ENCODE results near the gene SUPT5H.

The SUPT5H gene

DNA sequence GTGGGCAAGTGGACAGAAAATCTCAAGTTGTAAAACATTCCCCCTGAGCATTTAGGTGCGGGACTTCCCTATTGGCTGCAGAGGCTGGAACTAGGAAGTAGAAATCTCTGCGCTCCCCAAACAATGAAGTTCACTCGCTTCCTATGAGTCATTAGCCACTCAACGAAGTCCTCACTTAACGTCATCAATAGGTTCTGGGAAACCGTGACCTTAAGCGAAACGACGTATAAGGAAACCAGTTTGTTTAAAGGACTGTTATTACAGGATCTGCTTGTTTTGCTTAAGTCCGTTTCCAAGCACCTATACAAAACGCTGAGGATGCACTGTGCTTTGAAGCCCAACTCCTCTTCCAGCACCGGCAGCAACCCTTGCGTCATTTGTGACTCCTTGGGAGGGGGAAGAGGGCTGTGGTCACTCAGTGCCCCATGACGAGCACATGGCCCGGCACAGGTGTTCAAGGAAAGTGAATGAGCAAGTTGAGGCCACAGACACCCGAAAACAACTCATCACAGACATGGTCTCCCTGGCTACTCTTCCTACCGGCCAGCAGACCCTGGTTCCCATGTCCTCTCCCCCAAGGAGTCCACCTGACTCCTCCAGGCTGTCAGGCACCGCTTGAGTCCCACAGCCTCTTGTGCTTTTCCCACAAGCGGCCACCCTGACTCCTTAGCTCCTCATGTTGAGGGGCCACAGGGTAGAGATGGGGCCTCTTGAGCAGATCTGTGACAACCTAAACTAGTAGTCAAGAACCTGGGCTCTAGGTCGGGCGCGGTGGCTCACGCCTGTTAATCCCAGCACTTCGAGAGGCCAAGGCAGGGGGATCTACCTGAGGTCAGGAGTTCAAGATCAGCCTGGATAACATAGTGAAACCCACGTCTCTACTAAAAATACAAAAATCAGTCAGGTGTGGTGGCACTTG is 14.4 kb upstream of the SUPT5H start:
- TF ChIP-seq, protein P1, sequence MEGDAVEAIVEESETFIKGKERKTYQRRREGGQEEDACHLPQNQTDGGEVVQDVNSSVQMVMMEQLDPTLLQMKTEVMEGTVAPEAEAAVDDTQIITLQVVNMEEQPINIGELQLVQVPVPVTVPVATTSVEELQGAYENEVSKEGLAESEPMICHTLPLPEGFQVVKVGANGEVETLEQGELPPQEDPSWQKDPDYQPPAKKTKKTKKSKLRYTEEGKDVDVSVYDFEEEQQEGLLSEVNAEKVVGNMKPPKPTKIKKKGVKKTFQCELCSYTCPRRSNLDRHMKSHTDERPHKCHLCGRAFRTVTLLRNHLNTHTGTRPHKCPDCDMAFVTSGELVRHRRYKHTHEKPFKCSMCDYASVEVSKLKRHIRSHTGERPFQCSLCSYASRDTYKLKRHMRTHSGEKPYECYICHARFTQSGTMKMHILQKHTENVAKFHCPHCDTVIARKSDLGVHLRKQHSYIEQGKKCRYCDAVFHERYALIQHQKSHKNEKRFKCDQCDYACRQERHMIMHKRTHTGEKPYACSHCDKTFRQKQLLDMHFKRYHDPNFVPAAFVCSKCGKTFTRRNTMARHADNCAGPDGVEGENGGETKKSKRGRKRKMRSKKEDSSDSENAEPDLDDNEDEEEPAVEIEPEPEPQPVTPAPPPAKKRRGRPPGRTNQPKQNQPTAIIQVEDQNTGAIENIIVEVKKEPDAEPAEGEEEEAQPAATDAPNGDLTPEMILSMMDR (IDR thresholded peaks at IDR 0.05; ENCODE audit: extremely low read depth, missing control alignments) = no peak
- DNase-seq (ENCODE audit: low spot score) = peak; percentile 74

- no peak for DNase-seq (ENCODE audit: low spot score)
- TF ChIP-seq, protein P1 (IDR thresholded peaks at IDR 0.05; ENCODE audit: extremely low read depth, missing control alignments) = no peak
These were observed 12.7 kb upstream of the SUPT5H start for GRCh38 chr19:39432677-39433025.

DNA sequence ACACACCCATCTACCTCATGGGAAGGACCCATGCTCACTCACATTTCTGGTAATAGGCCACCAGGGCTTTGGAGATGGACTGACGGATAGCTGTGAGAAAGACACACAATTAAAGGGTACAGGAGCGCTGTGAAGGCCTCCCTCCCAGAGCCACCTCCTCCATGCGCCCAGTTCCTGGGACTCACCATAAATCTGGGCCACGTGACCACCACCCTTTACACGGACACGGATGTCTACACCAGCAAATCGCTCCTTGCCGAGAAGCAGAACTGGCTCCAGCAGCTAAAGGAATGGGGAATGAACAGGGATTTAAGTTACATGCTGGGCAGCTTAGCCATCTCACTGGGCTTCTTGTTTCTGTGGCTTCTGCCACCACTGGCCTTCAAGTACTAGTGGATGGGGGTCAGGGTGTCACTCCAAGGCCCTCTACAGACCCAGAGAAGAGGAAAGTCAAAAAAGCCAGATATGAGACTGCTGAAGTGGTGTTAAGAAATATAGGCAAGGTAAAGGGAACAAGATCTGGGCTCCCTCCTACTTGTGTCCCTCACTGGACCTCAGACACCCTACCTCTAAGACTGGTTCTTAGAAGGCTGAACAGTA is 11.8 kb upstream of the SUPT5H start:
- TF ChIP-seq, protein P1 (IDR thresholded peaks at IDR 0.05; ENCODE audit: extremely low read depth, missing control alignments) = no peak
- no peak for DNase-seq (ENCODE audit: low spot score)

DNA sequence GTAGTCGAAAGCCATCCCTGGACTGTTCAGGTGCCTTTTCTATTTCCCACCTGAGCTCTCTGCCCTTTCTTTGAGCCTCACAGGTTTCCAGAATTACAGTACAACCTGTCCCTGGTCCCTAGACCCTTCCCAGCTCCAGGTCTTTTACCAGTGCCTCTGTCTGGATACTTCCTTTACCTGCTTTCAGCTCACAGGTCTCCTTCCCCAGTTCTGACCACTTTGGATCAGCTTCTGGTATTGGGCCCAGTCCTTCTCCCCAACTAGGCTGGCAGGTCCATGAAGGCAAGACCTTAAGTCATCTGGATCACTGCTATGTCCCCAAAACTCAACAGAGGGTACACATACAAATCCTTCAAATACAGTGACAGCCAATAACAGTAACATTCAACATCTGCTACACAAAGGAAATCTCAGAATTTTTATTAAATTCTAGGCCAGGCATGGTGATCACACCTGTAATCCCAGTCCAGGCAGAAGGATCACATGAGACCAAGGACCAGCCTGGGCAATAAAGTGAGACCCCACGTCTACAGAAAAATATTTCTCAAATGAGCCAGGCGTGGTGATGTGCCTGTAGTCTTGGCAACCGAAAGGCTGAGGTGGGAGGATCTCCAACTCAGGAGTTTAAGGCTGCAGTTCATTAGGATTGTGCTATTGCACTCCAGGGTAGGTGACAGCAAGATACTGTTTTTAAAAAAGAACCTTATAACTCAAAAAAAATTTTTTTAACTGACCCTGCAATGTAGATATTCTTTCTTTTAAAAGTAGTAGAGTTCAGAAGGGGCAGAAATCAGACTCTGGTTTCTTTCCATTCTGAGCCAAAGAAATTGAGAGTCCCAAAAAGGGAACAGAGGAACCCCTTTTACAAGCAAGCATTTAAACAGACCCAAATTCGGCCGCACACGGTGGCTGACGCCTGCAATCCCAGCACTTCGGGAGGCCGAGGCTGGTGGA is 11.0 kb upstream of the SUPT5H start:
- no peak for DNase-seq (ENCODE audit: low spot score)
- TF ChIP-seq, protein P1 (IDR thresholded peaks at IDR 0.05; ENCODE audit: extremely low read depth, missing control alignments) = no peak

GRCh38 chr19:39435499-39436349 is 9.7 kb upstream of the SUPT5H start, which contains the start of gene RPS16:
TSS of gene RPS16 (minus strand) at chr19:39435949. CDS start at chr19:39435895, 54 bp downstream.
- TF ChIP-seq, protein P1 (IDR thresholded peaks at IDR 0.05; ENCODE audit: extremely low read depth, missing control alignments) = no peak
- DNase-seq (ENCODE audit: low spot score) = peak; percentile 92

- DNase-seq (ENCODE audit: low spot score) = no peak
- TF ChIP-seq, protein P1 (IDR thresholded peaks at IDR 0.05; ENCODE audit: extremely low read depth, missing control alignments) = no peak
These were observed 9.0 kb upstream of the SUPT5H start for GRCh38 chr19:39436350-39436716.

Measured in GM20000 (cell line).